Hepatocyte (in vitro differentiated cells): ENCODE results near the gene ZBTB7A. TPM values are rescaled to one million over a fixed set of nuclear protein-coding genes. Genes with fewer than 3 reads are reported as not detected.
"Not testable (repeated sequence)": the region's sequence is repeated elsewhere in the genome, so short reads cannot be mapped to it uniquely, and the experiment has no call there.

Source experiments
- DNase-seq: peaks from one replicate; pipeline ENCODE4 v3.0.0-alpha.2; 2016; ENCODE audit warnings: low spot score
- H2AFZ ChIP-seq: fragments of 200-600 bp; sonication (generic); 2 replicates; pipeline ENCODE4 v1.6.0; 2016; ENCODE audit warnings: antibody characterized with exemption, mild to moderate bottlenecking
- H3K27ac ChIP-seq: fragments of 200-600 bp; sonication (generic); 2 replicates; pipeline ENCODE4 v1.5.1; 2016; ENCODE audit warnings: mild to moderate bottlenecking
- H3K27me3 ChIP-seq: fragments of 200-600 bp; sonication (generic); 2 replicates; pipeline ENCODE4 v1.6.1; 2016
- H3K36me3 ChIP-seq: fragments of 200-600 bp; sonication (generic); replicated peaks from 2 replicates; pipeline ENCODE4 v1.5.1; 2016; ENCODE audit warnings: low read depth; ENCODE audit not compliant: insufficient read depth
- H3K4me1 ChIP-seq: fragments of 200-600 bp; sonication (generic); 2 replicates; pipeline ENCODE4 v1.5.1; 2016; ENCODE audit warnings: mild to moderate bottlenecking, moderate library complexity; ENCODE audit not compliant: insufficient read depth
- H3K4me2 ChIP-seq: fragments of 200-600 bp; sonication (generic); 2 replicates; pipeline ENCODE4 v1.6.0; 2016
- H3K4me3 ChIP-seq: fragments of 200-600 bp; sonication (generic); 2 replicates; pipeline ENCODE4 v1.5.1; 2016; ENCODE audit warnings: mild to moderate bottlenecking
- H3K79me2 ChIP-seq: fragments of 200-600 bp; sonication (generic); 2 replicates; pipeline ENCODE4 v1.6.0; 2017; ENCODE audit warnings: mild to moderate bottlenecking
- H3K9me2 ChIP-seq: fragments of 200-600 bp; sonication (generic); replicated peaks from 2 replicates; pipeline ENCODE4 v1.6.0; 2017; ENCODE audit warnings: mild to moderate bottlenecking; ENCODE audit not compliant: insufficient read depth
- H3K9me3 ChIP-seq: fragments of 200-600 bp; sonication (generic); 2 replicates; pipeline ENCODE4 v1.5.1; 2016; ENCODE audit warnings: low read depth, mild to moderate bottlenecking
- H4K20me1 ChIP-seq: fragments of 200-600 bp; sonication (generic); 2 replicates; pipeline ENCODE4 v1.6.0; 2016; ENCODE audit warnings: mild to moderate bottlenecking; ENCODE audit not compliant: insufficient read depth, poor library complexity, severe bottlenecking
- EZH2 ChIP-seq: fragments of 200-600 bp; sonication (generic); IDR thresholded peaks from 2 replicates; pipeline ENCODE4 v1.6.1; 2016; ENCODE audit warnings: antibody characterized with exemption, mild to moderate bottlenecking, borderline replicate concordance
- EZH2phosphoT487 ChIP-seq: fragments of 200-600 bp; sonication (generic); IDR thresholded peaks from one replicate; pipeline ENCODE4 v1.6.1; 2018; ENCODE audit warnings: antibody characterized with exemption, mild to moderate bottlenecking, low read depth, moderate library complexity; ENCODE audit not compliant: unreplicated experiment, severe bottlenecking
- WGBS: methylation state at CpG from one replicate; pipeline ENCODE4 v1.1.6; 2016; ENCODE audit warnings: low lambda C conversion rate; ENCODE audit errors: missing lambda C conversion rate; 5-methylcytosine and 5-hydroxymethylcytosine counted together
- polyA plus RNA-seq: library from polyadenylated mRNA; unstranded; fragments of >200 nt; fragmentation: Nextera tagmentation; extraction: Ambion mirVana; gene quantifications from 2 replicates; pipeline ENCODE4 v1.2.1, GENCODE V29; 2016
- total RNA-seq: library from RNA; depleted of rRNA; stranded (reverse); fragments of >200 nt; gene quantifications from 2 replicates; pipeline ENCODE4 v1.2.3, GENCODE V29; 2014
- TF ChIP-seq, protein P1 (sequence below): fragments of 200-600 bp; sonication (generic); IDR thresholded peaks from 2 replicates; pipeline ENCODE4 v1.5.1; 2016; ENCODE audit warnings: antibody characterized with exemption, mild to moderate bottlenecking; ENCODE audit not compliant: poor library complexity

The ZBTB7A gene
- total and polyA plus RNA-seq, 2 experiments from 2014 or later: 23.3 to 46.1 TPM

DNA sequence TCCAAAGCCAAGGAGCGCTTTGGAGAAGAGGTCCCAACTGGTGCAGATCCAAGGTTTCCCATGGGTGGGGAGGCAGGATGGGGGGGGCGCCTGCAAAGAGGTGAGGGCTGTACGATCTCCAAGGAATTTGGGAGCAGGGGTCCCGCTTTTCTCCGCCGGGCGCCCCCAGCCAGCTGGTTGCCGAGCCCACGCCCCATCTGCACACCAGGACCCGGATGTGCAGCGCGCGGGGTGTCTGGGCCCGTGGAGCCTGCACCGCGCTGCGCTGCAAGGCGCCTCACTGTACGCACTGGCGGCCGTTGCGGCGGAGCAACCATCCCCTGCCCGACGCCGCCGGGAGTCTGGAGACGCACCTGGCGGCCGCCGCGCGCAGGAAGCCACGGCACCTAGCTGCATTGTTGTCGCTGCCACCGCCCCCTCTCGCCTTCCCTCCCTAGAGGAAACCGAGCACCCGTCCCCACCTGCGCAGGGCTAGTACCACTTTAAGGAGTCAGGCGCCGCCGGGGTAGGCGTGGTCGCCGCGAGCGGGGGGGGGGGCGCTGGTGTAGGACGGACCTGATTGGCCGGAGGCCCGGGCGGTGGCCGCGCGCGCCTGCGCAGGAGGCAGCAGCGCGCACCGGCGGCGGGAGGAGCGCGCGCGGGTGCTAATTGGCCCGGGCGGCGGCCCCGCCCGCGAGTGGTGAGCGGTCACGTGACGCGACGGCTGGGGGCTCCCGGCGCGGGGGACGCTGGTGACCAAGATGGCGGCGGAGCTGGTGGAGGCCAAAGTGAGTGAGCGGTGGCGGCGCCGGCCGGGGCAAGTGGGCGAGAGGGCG lies 59.5 kb downstream of the ZBTB7A start, which contains the start of gene PIAS4:
PIAS4 (plus strand) TSS at position 716 of the 815 bp plus-strand sequence; CDS start at position 741, 25 bp downstream.
- Histone ChIP-seq H3K9me2 (no peaks in the 10 kb centered on the region), H3K79me2 (peaks cover 51% of the 10 kb centered on the region), H2AFZ (peak within 1 kb of the TSS; percentile 90), H3K9me3 (no peaks in the 10 kb centered on the region), H4K20me1 (peaks cover 41% of the 10 kb centered on the region), H3K36me3 (no peaks in the 10 kb centered on the region), H3K4me2 (peak within 1 kb of the TSS; percentile 98), H3K4me3 (peak within 1 kb of the TSS; percentile 91), H3K27me3 (no peaks in the 10 kb centered on the region), H3K27ac (peak within 1 kb of the TSS; percentile 82), H3K4me1 (peaks cover 33% of the 10 kb centered on the region)
- DNase-seq: peak; percentile 100
- under 1% methylated on average over 51 of the region's 91 CpGs for WGBS
- TF ChIP-seq EZH2: no peak
- TF ChIP-seq, protein P1, sequence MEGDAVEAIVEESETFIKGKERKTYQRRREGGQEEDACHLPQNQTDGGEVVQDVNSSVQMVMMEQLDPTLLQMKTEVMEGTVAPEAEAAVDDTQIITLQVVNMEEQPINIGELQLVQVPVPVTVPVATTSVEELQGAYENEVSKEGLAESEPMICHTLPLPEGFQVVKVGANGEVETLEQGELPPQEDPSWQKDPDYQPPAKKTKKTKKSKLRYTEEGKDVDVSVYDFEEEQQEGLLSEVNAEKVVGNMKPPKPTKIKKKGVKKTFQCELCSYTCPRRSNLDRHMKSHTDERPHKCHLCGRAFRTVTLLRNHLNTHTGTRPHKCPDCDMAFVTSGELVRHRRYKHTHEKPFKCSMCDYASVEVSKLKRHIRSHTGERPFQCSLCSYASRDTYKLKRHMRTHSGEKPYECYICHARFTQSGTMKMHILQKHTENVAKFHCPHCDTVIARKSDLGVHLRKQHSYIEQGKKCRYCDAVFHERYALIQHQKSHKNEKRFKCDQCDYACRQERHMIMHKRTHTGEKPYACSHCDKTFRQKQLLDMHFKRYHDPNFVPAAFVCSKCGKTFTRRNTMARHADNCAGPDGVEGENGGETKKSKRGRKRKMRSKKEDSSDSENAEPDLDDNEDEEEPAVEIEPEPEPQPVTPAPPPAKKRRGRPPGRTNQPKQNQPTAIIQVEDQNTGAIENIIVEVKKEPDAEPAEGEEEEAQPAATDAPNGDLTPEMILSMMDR: no peak
- TF ChIP-seq EZH2phosphoT487: no peak

DNA sequence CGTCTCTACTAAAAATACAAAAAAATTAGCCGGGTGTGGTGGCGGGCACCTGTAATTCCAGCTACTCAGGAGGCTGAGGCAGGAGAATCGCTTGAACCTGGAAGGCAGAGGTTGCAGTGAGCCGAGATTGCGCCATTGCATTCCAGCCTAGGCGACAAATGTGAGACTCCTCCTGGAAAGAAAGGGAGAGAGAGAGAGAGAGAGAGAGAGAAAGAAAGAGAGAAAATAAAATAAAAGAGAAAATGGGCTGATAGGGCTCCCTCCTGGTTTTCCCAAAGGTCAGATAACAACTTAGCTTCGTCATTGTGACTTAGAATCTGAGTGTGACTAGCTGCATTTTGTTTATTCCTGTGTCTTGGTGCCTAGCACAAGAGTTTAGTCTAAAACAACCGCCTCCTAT lies 61.3 kb downstream of the ZBTB7A start:
- H3K9me2 ChIP-seq, H3K9me3 ChIP-seq, DNase-seq, H3K27ac ChIP-seq, H3K27me3 ChIP-seq, H3K4me2 ChIP-seq, H3K36me3 ChIP-seq, H2AFZ ChIP-seq, H3K4me3 ChIP-seq: not testable (repeated sequence)
- H3K79me2 ChIP-seq: peaks cover 37% of the 10 kb centered on the region
- WGBS: 92% methylated on average over 9 of the region's 9 CpGs
- peaks cover 26% of the 10 kb centered on the region for H4K20me1 ChIP-seq
- H3K4me1 ChIP-seq: peaks cover 24% of the 10 kb centered on the region

DNA sequence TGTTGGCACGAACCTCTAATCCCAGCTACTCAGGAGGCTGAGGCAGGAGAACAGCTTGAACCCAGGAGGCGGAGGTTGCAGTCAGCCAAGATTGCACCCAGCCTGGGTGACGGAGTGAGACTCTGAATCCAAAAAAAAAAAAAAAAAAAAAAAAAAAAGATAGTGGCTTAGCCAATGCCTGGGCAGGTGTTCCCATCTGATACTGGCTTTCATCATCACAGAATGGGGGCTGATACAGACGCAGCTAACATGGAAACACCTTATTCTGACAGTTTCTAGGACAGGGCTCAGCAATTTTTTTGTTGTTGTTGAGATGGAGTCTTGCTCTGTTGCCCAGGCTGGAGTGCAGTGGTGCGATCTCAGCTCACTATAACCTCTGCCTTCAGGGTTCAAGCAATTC lies 65.9 kb downstream of the ZBTB7A start:
- H3K27ac ChIP-seq, H3K9me2 ChIP-seq, H2AFZ ChIP-seq, H3K27me3 ChIP-seq, DNase-seq, H3K4me1 ChIP-seq, H3K79me2 ChIP-seq, H3K36me3 ChIP-seq, H3K4me3 ChIP-seq, H3K4me2 ChIP-seq, H4K20me1 ChIP-seq, H3K9me3 ChIP-seq: not testable (repeated sequence)
- 88% methylated on average over 5 of the region's 5 CpGs for WGBS

DNA sequence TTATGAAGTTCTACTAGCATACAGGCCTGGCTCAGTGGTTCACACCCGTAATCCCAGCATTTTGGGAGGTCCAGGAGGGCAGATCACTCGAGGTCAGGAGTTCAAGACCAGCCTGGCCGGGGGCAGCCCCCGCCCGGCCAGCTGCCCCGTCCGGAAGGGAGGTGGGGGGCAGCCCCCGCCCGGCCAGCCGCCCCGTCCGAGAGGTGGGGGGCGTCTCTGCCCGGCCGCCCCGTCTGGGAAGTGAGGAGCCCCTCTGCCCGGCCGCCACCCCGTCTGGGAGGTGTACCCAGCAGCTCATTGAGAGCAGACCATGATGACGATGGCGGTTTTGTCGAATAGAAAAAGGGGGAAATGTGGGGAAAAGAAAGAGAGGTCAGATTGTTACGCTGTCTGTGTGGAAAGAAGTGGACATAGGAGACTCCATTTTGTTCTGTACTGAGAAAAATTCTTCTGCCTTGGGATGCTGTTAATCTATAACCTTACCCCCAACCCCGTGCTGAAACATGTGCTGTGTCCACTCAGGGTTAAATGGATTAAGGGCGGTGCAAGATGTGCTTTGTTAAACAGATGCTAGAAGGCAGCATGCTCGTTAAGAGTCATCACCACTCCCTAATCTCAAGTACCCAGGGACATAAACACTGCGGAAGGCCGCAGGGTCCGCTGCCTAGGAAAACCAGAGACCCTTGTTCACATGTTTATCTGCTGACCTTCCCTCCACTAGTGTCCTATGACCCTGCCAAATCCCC lies 67.9 kb downstream of the ZBTB7A start:
- H3K4me2 ChIP-seq, DNase-seq, H3K36me3 ChIP-seq, H3K27me3 ChIP-seq, H3K79me2 ChIP-seq, H3K4me1 ChIP-seq, H3K9me2 ChIP-seq, H2AFZ ChIP-seq, H3K9me3 ChIP-seq, H4K20me1 ChIP-seq, H3K27ac ChIP-seq, H3K4me3 ChIP-seq: not testable (repeated sequence)
- 69% methylated on average over 12 of the region's 29 CpGs for WGBS

DNA sequence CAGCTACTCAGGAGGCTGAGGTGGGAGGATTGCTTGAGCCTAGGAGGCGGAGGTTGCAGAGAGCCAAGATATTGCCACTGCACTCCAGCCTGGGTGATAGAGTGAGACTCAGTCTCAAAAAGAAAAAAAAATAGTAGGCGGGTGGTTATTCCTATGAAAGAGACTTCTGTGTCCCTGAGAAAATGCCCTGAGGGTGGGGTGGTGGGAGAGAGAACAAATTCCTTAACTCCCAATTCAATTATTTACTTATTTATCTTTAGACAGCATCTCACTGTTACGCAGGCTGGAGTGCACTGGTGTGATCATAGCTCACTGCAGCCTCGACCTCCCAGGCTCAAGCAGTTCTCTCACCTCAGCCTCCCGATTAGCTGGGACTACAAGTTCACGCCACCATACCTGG lies 71.1 kb downstream of the ZBTB7A start:
- H3K27me3 ChIP-seq: no peaks in the 10 kb centered on the region
- WGBS: 78% methylated on average over 6 of the region's 6 CpGs
- no peak overlapping the region for H3K4me2 ChIP-seq
- H2AFZ ChIP-seq: no peak overlapping the region
- no peaks in the 10 kb centered on the region for H3K9me3 ChIP-seq
- no peaks in the 10 kb centered on the region for H3K4me1 ChIP-seq
- no peak for DNase-seq
- H4K20me1 ChIP-seq: no peaks in the 10 kb centered on the region
- H3K4me3 ChIP-seq: no peak overlapping the region
- TF ChIP-seq EZH2: no peak
- no peak for TF ChIP-seq EZH2phosphoT487
- TF ChIP-seq, protein P1: no peak
- H3K27ac ChIP-seq: no peak overlapping the region
- no peaks in the 10 kb centered on the region for H3K9me2 ChIP-seq
- no peaks in the 10 kb centered on the region for H3K79me2 ChIP-seq
- no peaks in the 10 kb centered on the region for H3K36me3 ChIP-seq
